ENCODE data around the gene PAGE2B. TPM values are rescaled to one million over a fixed set of nuclear protein-coding genes. Genes with fewer than 3 reads are reported as not detected.

PAGE2B gene
- total RNA-seq, 1 experiment from 2014 or later: not detected

DNA sequence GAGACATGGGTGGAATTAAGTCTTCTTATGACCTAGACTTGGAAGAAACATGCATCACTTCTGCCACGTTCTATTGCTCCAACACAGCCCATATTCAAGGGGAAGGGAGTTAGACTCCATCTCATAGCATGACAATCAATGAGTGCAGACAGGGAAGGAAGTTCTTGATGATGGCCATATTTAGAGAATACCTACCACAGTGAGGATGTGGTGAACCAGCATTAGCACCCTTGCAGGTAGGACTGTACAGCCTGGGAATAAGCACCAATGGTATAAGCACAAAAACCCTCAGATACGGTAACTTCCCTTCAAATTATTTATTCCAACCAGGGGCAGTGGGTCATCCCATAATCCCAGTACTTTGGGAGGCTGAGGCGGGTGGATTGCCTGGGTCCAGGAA, 43.7 kb downstream of the PAGE2B start:
- POLR2A ChIA-PET: no interaction called here
- in situ Hi-C loops (cut with HindIII; ENCODE audit: low pct_unique_long_range_greater_than_20kb, low sequenced_read_pairs): no loop called here
- no peak for ATAC-seq
- no peak for TF ChIP-seq CTCF (IDR thresholded peaks at IDR 0.05)
- TF ChIP-seq REST (IDR thresholded peaks at IDR 0.05; ENCODE audit: insufficient read depth in 1 of 2, low read depth in 2 of 2, low read length in 1 of 2): no peak
- no peak for TF ChIP-seq TCF7L2 (IDR thresholded peaks at IDR 0.05; ENCODE audit: low read depth, low read length)
- TF ChIP-seq POLR2AphosphoS5 (IDR thresholded peaks at IDR 0.05; ENCODE audit: low read depth, low read length): no peak
- TF ChIP-seq SIN3A (IDR thresholded peaks at IDR 0.05; ENCODE audit: borderline replicate concordance, insufficient read depth, low read depth, low read length): no peak
- intact Hi-C loops (cut with micrococcal nuclease; ENCODE audit: unreplicated experiment): no loop called here
- no peaks in the 10 kb centered on the region for H3K9me3 ChIP-seq (ENCODE audit: control insufficient read depth, insufficient read depth, low read depth, low read length)
- BruUV-seq (replicated peaks): no TSS peak
- no peak for DNase-seq (ENCODE audit: low read depth, low spot score)
- H3K36me3 ChIP-seq (ENCODE audit: control insufficient read depth, insufficient read depth, low read length): no peaks in the 10 kb centered on the region
- H3K27me3 ChIP-seq (ENCODE audit: control insufficient read depth, insufficient read depth, low read length): no peaks in the 10 kb centered on the region
- CTCF ChIA-PET: no interaction called here
- no peak overlapping the region for H3K27ac ChIP-seq (ENCODE audit: low read length)
- H3K4me3 ChIP-seq (ENCODE audit: low read depth in 2 of 2, low read length in 2 of 2): no peak overlapping the region
- H3K4me1 ChIP-seq (ENCODE audit: control insufficient read depth, insufficient read depth, low read length): no peaks in the 10 kb centered on the region

DNA sequence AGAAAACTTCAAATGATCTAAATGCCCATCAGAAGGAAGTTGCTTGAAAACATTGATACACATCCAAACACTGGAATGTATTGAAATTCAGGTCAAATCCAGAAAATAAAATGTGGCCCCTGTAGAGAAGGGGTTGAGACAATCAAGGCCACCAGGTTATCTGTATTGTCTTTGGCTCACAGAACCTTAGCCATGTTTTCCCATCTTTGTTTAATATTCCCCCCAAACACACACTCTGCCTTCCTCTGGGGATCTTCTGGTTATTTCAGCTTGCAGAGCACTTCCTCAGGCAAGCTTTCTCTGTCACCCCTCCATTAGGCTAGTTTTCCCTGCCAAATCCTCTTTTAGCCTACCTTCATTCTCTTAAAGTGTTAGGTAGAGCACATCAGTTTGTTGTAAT, 44.4 kb downstream of the PAGE2B start:
- POLR2A ChIA-PET: no interaction called here
- Histone ChIP-seq H3K9me3 (ENCODE audit: control insufficient read depth, insufficient read depth, low read depth, low read length) (no peaks in the 10 kb centered on the region), H3K4me1 (ENCODE audit: control insufficient read depth, insufficient read depth, low read length) (no peaks in the 10 kb centered on the region), H3K4me3 (ENCODE audit: low read depth in 2 of 2, low read length in 2 of 2) (no peak overlapping the region), H3K27me3 (ENCODE audit: control insufficient read depth, insufficient read depth, low read length) (no peaks in the 10 kb centered on the region), H3K36me3 (ENCODE audit: control insufficient read depth, insufficient read depth, low read length) (no peaks in the 10 kb centered on the region), H3K27ac (ENCODE audit: low read length) (no peak overlapping the region)
- ATAC-seq: no peak
- CTCF ChIA-PET: no interaction called here
- DNase-seq (ENCODE audit: low read depth, low spot score): no peak
- TF ChIP-seq REST (IDR thresholded peaks at IDR 0.05; ENCODE audit: insufficient read depth in 1 of 2, low read depth in 2 of 2, low read length in 1 of 2): no peak
- no peak for TF ChIP-seq SIN3A (IDR thresholded peaks at IDR 0.05; ENCODE audit: borderline replicate concordance, insufficient read depth, low read depth, low read length)
- TF ChIP-seq POLR2AphosphoS5 (IDR thresholded peaks at IDR 0.05; ENCODE audit: low read depth, low read length): no peak
- no peak for TF ChIP-seq CTCF (IDR thresholded peaks at IDR 0.05)
- no peak for TF ChIP-seq TCF7L2 (IDR thresholded peaks at IDR 0.05; ENCODE audit: low read depth, low read length)
- BruUV-seq (replicated peaks): no TSS peak
- intact Hi-C loops (cut with micrococcal nuclease; ENCODE audit: unreplicated experiment) (no loop called here), in situ Hi-C loops (cut with HindIII; ENCODE audit: low pct_unique_long_range_greater_than_20kb, low sequenced_read_pairs) (no loop called here)

All from Panc1 (cell line).